ENCODE data around the gene HOXB2. TPM values are rescaled to one million over a fixed set of nuclear protein-coding genes. Genes with fewer than 3 reads are reported as not detected.
A peak's percentile ranks its signal among the peaks of the same experiment; 100 is the strongest.

The HOXB2 gene
- total and polyA plus RNA-seq, 9 of the 15 experiments (the other 6 are each of a cell fraction or from before 2014, with no cell fraction given): 2.1 to 97.7 (median 21.2) TPM

- TF ChIP-seq GMEB1 (CRISPR knock-in tag; IDR thresholded peaks at IDR 0.05) (0 out of 2 replicates have a peak, but pooled peaks have one; percentile 0), HNRNPL (IDR thresholded peaks at IDR 0.05; ENCODE audit: low read depth, low read length) (no peak), MCM7 (IDR thresholded peaks at IDR 0.05) (no peak), U2AF1 (optimal IDR thresholded peaks at IDR 0.05; ENCODE audit: low read depth, low read length) (no peak), ZNF780A (CRISPR knock-in tag; IDR thresholded peaks at IDR 0.05) (no peak), BHLHE40 (IDR thresholded peaks at IDR 0.05; ENCODE audit: low read length) (no peak), ZNF134 (CRISPR knock-in tag; conservative IDR thresholded peaks at IDR 0.05) (no peak), COPS2 (conservative IDR thresholded peaks at IDR 0.05) (no peak)
- TF ChIP-seq, protein P1, sequence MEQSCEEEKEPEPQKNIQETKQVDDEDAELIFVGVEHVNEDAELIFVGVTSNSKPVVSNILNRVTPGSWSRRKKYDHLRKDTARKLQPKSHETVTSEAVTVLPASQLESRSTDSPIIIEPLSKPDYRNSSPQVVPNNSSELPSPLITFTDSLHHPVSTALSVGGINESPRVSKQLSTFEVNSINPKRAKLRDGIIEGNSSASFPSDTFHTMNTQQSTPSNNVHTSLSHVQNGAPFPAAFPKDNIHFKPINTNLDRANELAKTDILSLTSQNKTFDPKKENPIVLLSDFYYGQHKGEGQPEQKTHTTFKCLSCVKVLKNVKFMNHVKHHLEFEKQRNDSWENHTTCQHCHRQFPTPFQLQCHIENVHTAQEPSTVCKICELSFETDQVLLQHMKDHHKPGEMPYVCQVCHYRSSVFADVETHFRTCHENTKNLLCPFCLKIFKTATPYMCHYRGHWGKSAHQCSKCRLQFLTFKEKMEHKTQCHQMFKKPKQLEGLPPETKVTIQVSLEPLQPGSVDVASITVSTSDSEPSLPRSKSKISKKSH (CRISPR knock-in tag; IDR thresholded peaks at IDR 0.05): no peak
Observed at GRCh38 chr17:48541577-48542113, 3.3 kb downstream of the HOXB2 start (continued).
